Measurements from ENCODE around the gene CAMK1D. TPM values are rescaled to one million over a fixed set of nuclear protein-coding genes. Genes with fewer than 3 reads are reported as not detected.

CAMK1D gene
- total RNA-seq, 4 donors from 2014 or later, result 0.55 to 2.2 (median 1.5) TPM

DNA sequence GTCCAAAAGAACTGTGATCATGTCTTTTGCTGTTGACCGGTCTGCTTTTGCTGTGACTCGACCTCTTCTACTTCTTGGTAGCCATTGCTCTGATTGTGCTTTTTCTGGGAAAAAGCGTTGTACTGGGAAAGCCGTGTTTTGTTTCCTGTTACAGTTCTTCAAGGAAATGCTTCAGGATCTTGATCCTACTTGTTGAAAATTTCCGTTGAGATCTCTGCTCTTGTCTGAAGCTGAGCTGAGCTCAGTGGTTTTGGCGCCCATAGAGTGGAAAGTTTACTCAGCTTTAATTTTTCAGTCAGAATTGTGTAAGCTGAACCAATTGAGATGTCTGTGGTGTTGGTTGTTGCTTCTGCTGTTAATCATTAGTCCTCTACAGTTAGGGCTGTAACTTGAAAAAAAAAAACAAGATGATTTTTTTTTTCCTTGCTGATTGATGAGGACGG lies 349.9 kb downstream of the CAMK1D start:
- Histone ChIP-seq H3K27ac (peak overlapping the region in 2 of 4 donors; percentile 41 to 44), H3K9me3 (no peaks in the 10 kb centered on the region), H3K27me3 (no peaks in the 10 kb centered on the region), H3K4me3 (no peak overlapping the region), H3K4me1 (no peaks in the 10 kb centered on the region), H3K36me3 (no peaks in the 10 kb centered on the region)
- TF ChIP-seq POLR2A (IDR thresholded peaks at IDR 0.05), result no peak
- TF ChIP-seq, protein P1, sequence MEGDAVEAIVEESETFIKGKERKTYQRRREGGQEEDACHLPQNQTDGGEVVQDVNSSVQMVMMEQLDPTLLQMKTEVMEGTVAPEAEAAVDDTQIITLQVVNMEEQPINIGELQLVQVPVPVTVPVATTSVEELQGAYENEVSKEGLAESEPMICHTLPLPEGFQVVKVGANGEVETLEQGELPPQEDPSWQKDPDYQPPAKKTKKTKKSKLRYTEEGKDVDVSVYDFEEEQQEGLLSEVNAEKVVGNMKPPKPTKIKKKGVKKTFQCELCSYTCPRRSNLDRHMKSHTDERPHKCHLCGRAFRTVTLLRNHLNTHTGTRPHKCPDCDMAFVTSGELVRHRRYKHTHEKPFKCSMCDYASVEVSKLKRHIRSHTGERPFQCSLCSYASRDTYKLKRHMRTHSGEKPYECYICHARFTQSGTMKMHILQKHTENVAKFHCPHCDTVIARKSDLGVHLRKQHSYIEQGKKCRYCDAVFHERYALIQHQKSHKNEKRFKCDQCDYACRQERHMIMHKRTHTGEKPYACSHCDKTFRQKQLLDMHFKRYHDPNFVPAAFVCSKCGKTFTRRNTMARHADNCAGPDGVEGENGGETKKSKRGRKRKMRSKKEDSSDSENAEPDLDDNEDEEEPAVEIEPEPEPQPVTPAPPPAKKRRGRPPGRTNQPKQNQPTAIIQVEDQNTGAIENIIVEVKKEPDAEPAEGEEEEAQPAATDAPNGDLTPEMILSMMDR (IDR thresholded peaks at IDR 0.05 in 4 of 5, conservative IDR thresholded peaks at IDR 0.05 in 1 of 5), result no peak
- intact Hi-C loops (cut with DNase I; ENCODE audit: low total_unique reads) (no loop called here), in situ Hi-C loops (cut with MboI; ENCODE audit: low sequenced_read_pairs in 4 of 4) (no loop called here)
- DNase-seq (no peak), ATAC-seq (no peak)

DNA sequence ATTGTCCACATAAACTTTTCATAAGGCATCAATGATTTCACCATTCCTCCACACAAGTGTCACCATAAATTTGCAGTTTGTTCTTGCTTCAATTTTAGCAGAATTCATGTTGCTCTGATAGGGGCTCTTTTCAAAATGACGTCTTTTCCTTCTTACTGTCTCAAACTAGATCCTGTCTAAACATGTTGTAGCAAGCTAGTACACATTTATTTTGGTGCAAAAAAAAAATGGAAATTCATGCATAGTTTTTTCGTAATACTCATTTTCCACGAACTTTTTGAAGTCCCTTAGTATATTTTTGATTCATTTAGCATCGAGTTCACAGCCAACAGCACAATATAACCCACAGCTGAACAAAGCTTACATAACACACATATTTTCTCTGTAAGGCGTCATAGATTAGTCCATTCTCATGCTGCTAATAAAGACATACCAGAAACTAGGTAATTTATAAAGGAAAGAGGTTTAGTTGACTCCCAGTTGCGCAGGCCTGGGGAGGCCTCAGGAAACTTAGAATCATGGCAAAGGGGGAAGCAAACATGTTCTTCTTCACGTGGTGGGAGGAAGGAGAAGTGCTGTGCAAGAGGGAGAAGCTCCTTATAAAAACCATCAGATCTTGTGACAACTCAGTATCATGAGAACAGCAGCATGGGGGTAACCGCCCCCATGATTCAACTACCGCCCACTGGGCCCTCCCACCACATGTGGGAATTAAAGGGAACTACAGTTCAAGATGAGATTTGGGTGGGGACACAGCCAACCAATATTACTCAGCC lies 350.6 kb downstream of the CAMK1D start:
- Histone ChIP-seq H3K4me3 (no peak overlapping the region), H3K36me3 (no peaks in the 10 kb centered on the region), H3K9me3 (no peaks in the 10 kb centered on the region), H3K27me3 (no peaks in the 10 kb centered on the region), H3K4me1 (no peaks in the 10 kb centered on the region), H3K27ac (no peak overlapping the region)
- DNase-seq, result no peak
- intact Hi-C loops (cut with DNase I; ENCODE audit: low total_unique reads) (no loop called here), in situ Hi-C loops (cut with MboI; ENCODE audit: low sequenced_read_pairs in 4 of 4) (no loop called here)
- TF ChIP-seq, protein P1 (IDR thresholded peaks at IDR 0.05 in 4 of 5, conservative IDR thresholded peaks at IDR 0.05 in 1 of 5), result no peak
- no peak for TF ChIP-seq POLR2A (IDR thresholded peaks at IDR 0.05)
- no peak for ATAC-seq

DNA sequence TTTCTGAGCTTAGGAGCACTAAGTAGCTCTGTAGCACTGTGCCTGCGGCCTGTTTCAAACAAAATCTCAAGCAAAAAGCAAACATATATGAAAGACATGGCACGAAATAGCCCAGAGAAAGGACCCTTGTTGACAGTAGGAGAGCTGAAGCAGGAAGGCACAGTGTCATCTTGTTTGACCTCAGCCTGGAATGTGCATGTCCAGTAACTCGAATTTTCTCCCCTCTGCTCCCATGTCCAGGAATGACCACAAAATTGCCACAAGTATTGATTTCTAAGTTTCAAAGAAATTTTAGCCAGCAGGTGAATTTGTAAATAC lies 351.2 kb downstream of the CAMK1D start:
- Histone ChIP-seq H3K27ac (no peak overlapping the region), H3K4me3 (no peak overlapping the region), H3K9me3 (no peaks in the 10 kb centered on the region), H3K36me3 (no peaks in the 10 kb centered on the region), H3K27me3 (no peaks in the 10 kb centered on the region), H3K4me1 (no peaks in the 10 kb centered on the region)
- no peak for TF ChIP-seq POLR2A (IDR thresholded peaks at IDR 0.05)
- TF ChIP-seq, protein P1 (IDR thresholded peaks at IDR 0.05 in 4 of 5, conservative IDR thresholded peaks at IDR 0.05 in 1 of 5), result no peak
- intact Hi-C loops (cut with DNase I; ENCODE audit: low total_unique reads), result no loop called here
- in situ Hi-C loops (cut with MboI; ENCODE audit: low sequenced_read_pairs in 4 of 4), result no loop called here
- DNase-seq (no peak), ATAC-seq (no peak)

DNA sequence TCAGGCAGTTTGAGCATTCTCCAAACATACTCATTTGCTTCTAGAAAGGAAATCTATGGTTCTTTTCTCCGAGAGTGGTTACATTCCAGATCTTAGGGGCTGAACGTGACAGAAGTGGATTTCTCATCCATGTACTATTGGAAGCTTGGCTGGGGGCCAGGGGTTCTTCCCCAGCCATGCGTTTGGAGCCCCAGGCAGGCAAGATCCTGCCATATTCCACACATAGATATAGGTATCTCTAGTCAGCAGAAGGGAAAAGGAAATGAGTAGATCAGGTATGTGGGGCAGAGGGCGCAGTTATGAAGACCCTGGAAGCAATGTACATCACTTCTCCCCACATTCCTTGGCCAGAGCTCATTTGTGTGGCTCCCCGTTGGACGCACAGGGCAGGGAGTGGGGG lies 352.3 kb downstream of the CAMK1D start:
- intact Hi-C loops (cut with DNase I; ENCODE audit: low total_unique reads), result no loop called here
- no peak overlapping the region for H3K4me3 ChIP-seq
- no peak overlapping the region for H3K27ac ChIP-seq
- H3K9me3 ChIP-seq, result no peaks in the 10 kb centered on the region
- no peaks in the 10 kb centered on the region for H3K36me3 ChIP-seq
- TF ChIP-seq POLR2A (IDR thresholded peaks at IDR 0.05), result no peak
- TF ChIP-seq, protein P1 (IDR thresholded peaks at IDR 0.05 in 4 of 5, conservative IDR thresholded peaks at IDR 0.05 in 1 of 5), result no peak
- no peak for ATAC-seq
- in situ Hi-C loops (cut with MboI; ENCODE audit: low sequenced_read_pairs in 4 of 4), result no loop called here
- peaks cover 0 to 1% of the 10 kb centered on the region in 2 donors for H3K4me1 ChIP-seq
- no peaks in the 10 kb centered on the region for H3K27me3 ChIP-seq
- DNase-seq, result no peak

Data from gastrocnemius medialis (tissue), 4 donors.